ENCODE results near the gene CFAP20DC. TPM values are rescaled to one million over a fixed set of nuclear protein-coding genes. Genes with fewer than 3 reads are reported as not detected.

CFAP20DC gene
- total RNA-seq, 5 donors from 2014 or later (not counting 1 experiment from before 2014, with no cell fraction given) = 0.26 to 0.51 (median 0.28) TPM; not detected in 2

- no peak overlapping the region for H3K4me3 Mint-ChIP-seq
- no peaks in the 10 kb centered on the region for H3K27me3 Mint-ChIP-seq
- Histone ChIP-seq H3K27ac (ENCODE audit: low read length) (no peak overlapping the region), H3K36me3 (ENCODE audit: control insufficient read depth in 2 of 2, extremely low read depth in 1 of 2, insufficient read depth in 1 of 2, low read length in 1 of 2) (no peaks in the 10 kb centered on the region), H3K4me1 (ENCODE audit: control insufficient read depth in 1 of 2, extremely low read depth in 1 of 2, insufficient read depth in 2 of 2, low read length in 2 of 2) (no peaks in the 10 kb centered on the region), H3K4me3 (ENCODE audit: control insufficient read depth in 1 of 2, extremely low read depth in 1 of 2, low read length in 1 of 2) (no peak overlapping the region), H3K9me3 (no peaks in the 10 kb centered on the region), H3K27me3 (replicated peaks in 1 of 2; ENCODE audit: control insufficient read depth in 2 of 2, extremely low read depth in 1 of 2, insufficient read depth in 2 of 2, low read length in 1 of 2) (no peaks in the 10 kb centered on the region)
- ChIA-PET POLR2A (no interaction called here), CTCF (no interaction called here)
- H3K9me3 Mint-ChIP-seq = peaks cover 0 to 3% (median 3%) of the 10 kb centered on the region in 3 donors
- H3K27ac Mint-ChIP-seq = no peak overlapping the region
- ATAC-seq (replicated peaks in 1 of 4) (no peak), DNase-seq (no peak)
- no peaks in the 10 kb centered on the region for H3K36me3 Mint-ChIP-seq
- WGBS (ENCODE audit: insufficient coverage) = no CpG with 5 or more reads among the region's 2 CpGs
- H3K4me1 Mint-ChIP-seq = no peaks in the 10 kb centered on the region
Observed at GRCh38 chr3:58804914-58805313, 244.9 kb downstream of the CFAP20DC start.

- H3K36me3 Mint-ChIP-seq = no peaks in the 10 kb centered on the region
- Histone ChIP-seq H3K36me3 (ENCODE audit: control insufficient read depth in 2 of 2, extremely low read depth in 1 of 2, insufficient read depth in 1 of 2, low read length in 1 of 2) (no peaks in the 10 kb centered on the region), H3K4me3 (ENCODE audit: control insufficient read depth in 1 of 2, extremely low read depth in 1 of 2, low read length in 1 of 2) (no peak overlapping the region), H3K27ac (ENCODE audit: low read length) (no peak overlapping the region), H3K4me1 (ENCODE audit: control insufficient read depth in 1 of 2, extremely low read depth in 1 of 2, insufficient read depth in 2 of 2, low read length in 2 of 2) (no peaks in the 10 kb centered on the region), H3K27me3 (replicated peaks in 1 of 2; ENCODE audit: control insufficient read depth in 2 of 2, extremely low read depth in 1 of 2, insufficient read depth in 2 of 2, low read length in 1 of 2) (no peaks in the 10 kb centered on the region), H3K9me3 (no peaks in the 10 kb centered on the region)
- no peak for DNase-seq
- no peak overlapping the region for H3K4me3 Mint-ChIP-seq
- no peaks in the 10 kb centered on the region for H3K27me3 Mint-ChIP-seq
- CTCF ChIA-PET = no interaction called here
- no peaks in the 10 kb centered on the region for H3K9me3 Mint-ChIP-seq
- no peaks in the 10 kb centered on the region for H3K4me1 Mint-ChIP-seq
- no peak overlapping the region for H3K27ac Mint-ChIP-seq
- POLR2A ChIA-PET = no interaction called here
- WGBS (ENCODE audit: insufficient coverage) = 93% methylated on average over 3 of the region's 6 CpGs
- ATAC-seq (replicated peaks in 1 of 4) = no peak
Observed at GRCh38 chr3:58801541-58801940, 248.3 kb downstream of the CFAP20DC start.

DNA sequence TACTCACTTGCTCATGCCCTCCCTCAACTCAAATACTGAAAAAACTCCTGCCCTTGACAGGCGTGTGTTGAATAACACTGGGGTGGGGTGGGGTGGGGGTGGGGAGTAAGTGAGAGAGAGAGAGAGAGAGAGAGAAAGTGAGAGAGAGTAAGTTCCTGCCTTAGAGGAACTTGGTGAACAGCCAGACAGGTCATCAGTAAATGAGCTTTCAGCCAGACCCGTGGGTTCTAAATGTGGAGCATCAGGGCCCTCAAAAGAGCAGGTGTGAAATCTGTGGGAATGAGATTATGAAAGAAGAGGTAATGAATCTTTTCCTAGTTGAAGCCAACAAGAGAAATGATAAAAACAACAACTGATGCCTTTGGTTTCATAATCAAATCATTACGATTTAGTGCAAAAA lies 248.9 kb downstream of the CFAP20DC start:
- ChIA-PET CTCF (no interaction called here), POLR2A (no interaction called here)
- Mint-ChIP-seq H3K27ac (no peak overlapping the region), H3K36me3 (no peaks in the 10 kb centered on the region), H3K9me3 (no peaks in the 10 kb centered on the region), H3K27me3 (no peaks in the 10 kb centered on the region), H3K4me1 (no peaks in the 10 kb centered on the region), H3K4me3 (no peak overlapping the region)
- Histone ChIP-seq H3K27ac (ENCODE audit: low read length) (no peak overlapping the region), H3K4me1 (ENCODE audit: control insufficient read depth in 1 of 2, extremely low read depth in 1 of 2, insufficient read depth in 2 of 2, low read length in 2 of 2) (no peaks in the 10 kb centered on the region), H3K36me3 (ENCODE audit: control insufficient read depth in 2 of 2, extremely low read depth in 1 of 2, insufficient read depth in 1 of 2, low read length in 1 of 2) (no peaks in the 10 kb centered on the region), H3K27me3 (replicated peaks in 1 of 2; ENCODE audit: control insufficient read depth in 2 of 2, extremely low read depth in 1 of 2, insufficient read depth in 2 of 2, low read length in 1 of 2) (peaks cover 0 to 3% of the 10 kb centered on the region in 2 experiments), H3K4me3 (ENCODE audit: control insufficient read depth in 1 of 2, extremely low read depth in 1 of 2, low read length in 1 of 2) (no peak overlapping the region), H3K9me3 (no peaks in the 10 kb centered on the region)
- DNase-seq (no peak), ATAC-seq (replicated peaks in 1 of 4) (no peak)
- WGBS (ENCODE audit: insufficient coverage) = 0% methylated on average over 1 of the region's 3 CpGs

DNA sequence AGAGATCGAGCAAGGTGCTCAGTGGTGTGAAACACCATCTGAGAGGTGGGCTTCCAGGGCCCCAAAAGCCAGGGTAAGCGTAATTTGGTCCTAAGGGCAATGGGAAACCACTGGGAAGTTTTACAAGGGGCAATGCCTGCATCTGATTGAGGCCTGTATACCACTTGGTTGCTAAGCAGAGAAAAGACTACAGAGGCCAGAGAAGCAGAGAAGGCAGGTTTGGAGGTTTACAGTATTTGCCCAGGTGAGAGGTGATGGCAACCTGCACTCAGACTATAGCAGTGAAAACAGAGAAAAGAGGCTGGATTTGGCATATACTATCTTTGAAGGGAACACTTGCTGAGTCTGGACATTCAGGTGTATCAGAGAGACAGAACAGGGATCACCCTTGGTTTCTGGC lies 249.8 kb downstream of the CFAP20DC start:
- no peaks in the 10 kb centered on the region for H3K36me3 ChIP-seq (ENCODE audit: control insufficient read depth in 2 of 2, extremely low read depth in 1 of 2, insufficient read depth in 1 of 2, low read length in 1 of 2)
- POLR2A ChIA-PET = interaction anchor here in 1 of 2 donors (0.7 kb wide), 1 partner anchor 14 kb away, joined by 3 read pairs; no protein-coding TSS in a partner anchor
- H3K9me3 Mint-ChIP-seq = no peaks in the 10 kb centered on the region
- no peak overlapping the region for H3K4me3 ChIP-seq (ENCODE audit: control insufficient read depth in 1 of 2, extremely low read depth in 1 of 2, low read length in 1 of 2)
- H3K9me3 ChIP-seq = no peaks in the 10 kb centered on the region
- no peaks in the 10 kb centered on the region for H3K4me1 ChIP-seq (ENCODE audit: control insufficient read depth in 1 of 2, extremely low read depth in 1 of 2, insufficient read depth in 2 of 2, low read length in 2 of 2)
- WGBS (ENCODE audit: insufficient coverage) = 52% methylated on average over 2 of the region's 2 CpGs
- DNase-seq = no peak
- H3K4me3 Mint-ChIP-seq = no peak overlapping the region
- H3K27me3 Mint-ChIP-seq = peaks cover 0 to 1% of the 10 kb centered on the region in 2 donors
- H3K27me3 ChIP-seq (replicated peaks in 1 of 2; ENCODE audit: control insufficient read depth in 2 of 2, extremely low read depth in 1 of 2, insufficient read depth in 2 of 2, low read length in 1 of 2) = peaks cover 0 to 3% of the 10 kb centered on the region in 2 experiments
- H3K27ac Mint-ChIP-seq = no peak overlapping the region
- H3K27ac ChIP-seq (ENCODE audit: low read length) = no peak overlapping the region
- no peaks in the 10 kb centered on the region for H3K4me1 Mint-ChIP-seq
- ATAC-seq (replicated peaks in 1 of 4) = no peak
- CTCF ChIA-PET = no interaction called here
- H3K36me3 Mint-ChIP-seq = no peaks in the 10 kb centered on the region

- no peaks in the 10 kb centered on the region for H3K36me3 ChIP-seq (ENCODE audit: control insufficient read depth in 2 of 2, extremely low read depth in 1 of 2, insufficient read depth in 1 of 2, low read length in 1 of 2)
- no peaks in the 10 kb centered on the region for H3K9me3 Mint-ChIP-seq
- no peak overlapping the region for H3K4me3 Mint-ChIP-seq
- H3K4me3 ChIP-seq (ENCODE audit: control insufficient read depth in 1 of 2, extremely low read depth in 1 of 2, low read length in 1 of 2) = no peak overlapping the region
- ChIA-PET CTCF (no interaction called here), POLR2A (no interaction called here)
- no peak overlapping the region for H3K27ac Mint-ChIP-seq
- no peaks in the 10 kb centered on the region for H3K9me3 ChIP-seq
- H3K27ac ChIP-seq (ENCODE audit: low read length) = no peak overlapping the region
- DNase-seq (no peak), ATAC-seq (replicated peaks in 1 of 4) (no peak)
- H3K36me3 Mint-ChIP-seq = no peaks in the 10 kb centered on the region
- H3K4me1 ChIP-seq (ENCODE audit: control insufficient read depth in 1 of 2, extremely low read depth in 1 of 2, insufficient read depth in 2 of 2, low read length in 2 of 2) = no peaks in the 10 kb centered on the region
- H3K27me3 Mint-ChIP-seq = peaks cover 0 to 1% of the 10 kb centered on the region in 2 donors
- no CpG with 5 or more reads among the region's 3 CpGs for WGBS (ENCODE audit: insufficient coverage)
- H3K27me3 ChIP-seq (replicated peaks in 1 of 2; ENCODE audit: control insufficient read depth in 2 of 2, extremely low read depth in 1 of 2, insufficient read depth in 2 of 2, low read length in 1 of 2) = peaks cover 0 to 3% of the 10 kb centered on the region in 2 experiments
- no peaks in the 10 kb centered on the region for H3K4me1 Mint-ChIP-seq
Observed at GRCh38 chr3:58799271-58799670, 250.6 kb downstream of the CFAP20DC start.

- CTCF ChIA-PET = no interaction called here
- H3K36me3 Mint-ChIP-seq = no peaks in the 10 kb centered on the region
- Histone ChIP-seq H3K9me3 (no peaks in the 10 kb centered on the region), H3K4me3 (ENCODE audit: control insufficient read depth in 1 of 2, extremely low read depth in 1 of 2, low read length in 1 of 2) (no peak overlapping the region), H3K27me3 (replicated peaks in 1 of 2; ENCODE audit: control insufficient read depth in 2 of 2, extremely low read depth in 1 of 2, insufficient read depth in 2 of 2, low read length in 1 of 2) (peaks cover 0 to 3% of the 10 kb centered on the region in 2 experiments), H3K27ac (ENCODE audit: low read length) (no peak overlapping the region), H3K4me1 (ENCODE audit: control insufficient read depth in 1 of 2, extremely low read depth in 1 of 2, insufficient read depth in 2 of 2, low read length in 2 of 2) (no peaks in the 10 kb centered on the region), H3K36me3 (ENCODE audit: control insufficient read depth in 2 of 2, extremely low read depth in 1 of 2, insufficient read depth in 1 of 2, low read length in 1 of 2) (no peaks in the 10 kb centered on the region)
- H3K4me3 Mint-ChIP-seq = no peak overlapping the region
- POLR2A ChIA-PET = no interaction called here
- ATAC-seq (replicated peaks in 1 of 4) (no peak), DNase-seq (no peak)
- WGBS (ENCODE audit: insufficient coverage) = no CpG with 5 or more reads among the region's 2 CpGs
- no peaks in the 10 kb centered on the region for H3K4me1 Mint-ChIP-seq
- no peaks in the 10 kb centered on the region for H3K9me3 Mint-ChIP-seq
- peaks cover under 1 to 1% of the 10 kb centered on the region in 2 donors for H3K27me3 Mint-ChIP-seq
- H3K27ac Mint-ChIP-seq = no peak overlapping the region
Observed at GRCh38 chr3:58798312-58798711, 251.5 kb downstream of the CFAP20DC start.

DNA sequence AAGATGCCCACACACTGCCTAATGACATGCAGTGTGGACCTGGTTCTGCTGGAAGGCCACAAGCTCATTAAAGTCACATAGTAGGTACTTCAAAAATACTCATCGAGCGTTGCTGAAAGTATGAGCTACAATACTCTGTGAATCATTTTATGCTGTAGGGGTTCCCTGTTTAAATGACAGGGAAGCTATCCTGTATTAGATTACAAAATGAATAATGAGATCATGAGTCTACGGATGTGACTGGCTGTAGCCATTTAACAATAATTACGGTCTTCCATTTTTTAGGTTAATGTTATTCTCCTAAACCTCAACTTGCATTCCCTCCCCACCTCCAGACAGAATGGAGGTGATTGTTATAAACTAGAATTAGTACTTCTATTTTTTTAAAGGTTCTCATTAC lies 255.1 kb downstream of the CFAP20DC start:
- H3K27me3 Mint-ChIP-seq = peaks cover 1 to 6% of the 10 kb centered on the region in 2 donors
- H3K9me3 Mint-ChIP-seq = peaks cover 0 to 3% (median 0%) of the 10 kb centered on the region in 3 donors
- Histone ChIP-seq H3K4me1 (ENCODE audit: control insufficient read depth in 1 of 2, extremely low read depth in 1 of 2, insufficient read depth in 2 of 2, low read length in 2 of 2) (no peaks in the 10 kb centered on the region), H3K27ac (ENCODE audit: low read length) (no peak overlapping the region), H3K27me3 (replicated peaks in 1 of 2; ENCODE audit: control insufficient read depth in 2 of 2, extremely low read depth in 1 of 2, insufficient read depth in 2 of 2, low read length in 1 of 2) (peaks cover 0 to 3% of the 10 kb centered on the region in 2 experiments), H3K4me3 (ENCODE audit: control insufficient read depth in 1 of 2, extremely low read depth in 1 of 2, low read length in 1 of 2) (no peak overlapping the region), H3K36me3 (ENCODE audit: control insufficient read depth in 2 of 2, extremely low read depth in 1 of 2, insufficient read depth in 1 of 2, low read length in 1 of 2) (no peaks in the 10 kb centered on the region), H3K9me3 (no peaks in the 10 kb centered on the region)
- POLR2A ChIA-PET = no interaction called here
- ATAC-seq (replicated peaks in 1 of 4) (no peak), DNase-seq (no peak)
- H3K4me3 Mint-ChIP-seq = no peak overlapping the region
- no CpG with 5 or more reads among the region's 4 CpGs for WGBS (ENCODE audit: insufficient coverage)
- no peak overlapping the region for H3K27ac Mint-ChIP-seq
- no peaks in the 10 kb centered on the region for H3K36me3 Mint-ChIP-seq
- CTCF ChIA-PET = no interaction called here
- no peaks in the 10 kb centered on the region for H3K4me1 Mint-ChIP-seq
